T-cell (primary cell): ENCODE results near the gene ABCA13. TPM values are rescaled to one million over a fixed set of nuclear protein-coding genes. Genes with fewer than 3 reads are reported as not detected.

ENCODE experiments used
- ATAC-seq, 4 experiments: fragments of 200-7000 bp in 3 of 4; fragments of 150-1000 bp in 1 of 4; cut with Tn5 transposase; replicated peaks in 1 of 4; 1 replicate in 3 of 4; 2 replicates in 1 of 4; pipeline ENCODE4 v1.10.0; 2021; ENCODE audit warnings: moderate library complexity in 3 of 4, mild to moderate bottlenecking in 2 of 4, moderate number of reproducible peaks in 1 of 4
- CTCF ChIA-PET, 2 donors: fragments of 300-600 bp; sonication (Branson Sonifier 250); formaldehyde crosslinking; loops; one replicate each; lab custom pipeline; 2022; ENCODE audit warnings: antibody characterized with exemption in 2 of 2; lab: Charles Lee
- POLR2A ChIA-PET, 2 donors: fragments of 300-600 bp; sonication (Branson Sonifier 250); formaldehyde crosslinking; loops; one replicate each; lab custom pipeline; 2022; ENCODE audit warnings: antibody characterized with exemption in 2 of 2; lab: Charles Lee
- DNase-seq, 35 experiments: peaks; one replicate each; pipeline versions ENCODE4 v3.0.0 to v3.0.0-alpha.2; 2013 to 2023
- H3K27ac ChIP-seq: one replicate; pipeline ENCODE4 v1.5.1; 2013; ENCODE audit warnings: low read length
- H3K27me3 ChIP-seq, 2 experiments: replicated peaks in 1 of 2; 1 replicate in 1 of 2; 2 replicates in 1 of 2; pipeline versions ENCODE4 v1.6.1 to v1.7.0; 2013; ENCODE audit warnings: low read length in 1 of 2, mixed read lengths in 1 of 2; ENCODE audit not compliant: control insufficient read depth in 2 of 2, insufficient read depth in 2 of 2; ENCODE audit errors: extremely low read depth in 1 of 2
- H3K36me3 ChIP-seq, 2 donors: 1 replicate in 1 of 2; 2 replicates in 1 of 2; pipeline versions ENCODE4 v1.6.1 to v1.7.0; 2013; ENCODE audit warnings: low read length in 1 of 2; ENCODE audit not compliant: control insufficient read depth in 2 of 2, insufficient read depth in 1 of 2; ENCODE audit errors: extremely low read depth in 1 of 2
- H3K4me1 ChIP-seq, 2 experiments: 1 replicate in 1 of 2; 2 replicates in 1 of 2; pipeline versions ENCODE4 v1.6.1 to v1.7.0; 2013; ENCODE audit warnings: low read length in 2 of 2, mixed read lengths in 1 of 2; ENCODE audit not compliant: insufficient read depth in 2 of 2, control insufficient read depth in 1 of 2; ENCODE audit errors: extremely low read depth in 1 of 2
- H3K4me3 ChIP-seq, 2 donors: 1 replicate in 1 of 2; 2 replicates in 1 of 2; pipeline versions ENCODE4 v1.5.1 to v1.7.0; 2013; ENCODE audit warnings: mild to moderate bottlenecking in 2 of 2, low read length in 1 of 2, moderate library complexity in 1 of 2; ENCODE audit not compliant: control insufficient read depth in 1 of 2; ENCODE audit errors: extremely low read depth in 1 of 2
- H3K9me3 ChIP-seq: 2 replicates; pipeline ENCODE4 v1.7.0; 2013
- H3K27ac Mint-ChIP-seq, 2 donors: one replicate each; pipeline ENCODE4 v1.8.0; 2020 to 2021; ENCODE audit warnings: mild to moderate bottlenecking in 2 of 2, mixed read lengths in 2 of 2
- H3K27me3 Mint-ChIP-seq, 2 donors: one replicate each; pipeline ENCODE4 v1.8.0; 2021 to 2022; ENCODE audit warnings: mixed read lengths in 2 of 2
- H3K36me3 Mint-ChIP-seq: one replicate; pipeline ENCODE4 v1.8.0; 2021; ENCODE audit warnings: mixed read lengths
- H3K4me1 Mint-ChIP-seq, 3 donors: one replicate each; pipeline ENCODE4 v1.8.0; 2020 to 2022; ENCODE audit warnings: mixed read lengths in 3 of 3, mild to moderate bottlenecking in 1 of 3
- H3K4me3 Mint-ChIP-seq, 3 donors: one replicate each; pipeline ENCODE4 v1.8.0; 2020 to 2022; ENCODE audit warnings: mild to moderate bottlenecking in 3 of 3, mixed read lengths in 3 of 3, moderate library complexity in 3 of 3
- H3K9me3 Mint-ChIP-seq, 3 donors: one replicate each; pipeline ENCODE4 v1.8.0; 2020 to 2022; ENCODE audit warnings: mixed read lengths in 3 of 3
- WGBS: methylation state at CpG from one replicate; pipeline ENCODE4 v1.1.5; 2013; ENCODE audit warnings: missing lambda C conversion rate; ENCODE audit not compliant: insufficient coverage; 5-methylcytosine and 5-hydroxymethylcytosine counted together
- total RNA-seq, 35 experiments: library from RNA in 6 of 35; stranded (reverse) in 6 of 35; fragments of 120-200 nt in 1 of 35; gene quantifications; one replicate each; pipeline versions ENCODE4 v1.2.1 to v1.2.4 and lab custom pipeline; 2013 to 2026

Gene ABCA13
- total RNA-seq, 5 donors from 2014 or later (not counting 1 experiment from before 2014, with no cell fraction given), result 0.22 TPM; not detected in 4

GRCh38 chr7:48414011-48414732, 242.9 kb downstream of the ABCA13 start:
- POLR2A ChIA-PET, result no interaction called here
- CTCF ChIA-PET, result interaction anchor here in 1 of 2 donors (0.5 kb wide), 1 partner anchor 16 kb away, joined by 4 read pairs; no protein-coding TSS in a partner anchor
- DNase-seq, result no peak
- no peak overlapping the region for H3K4me3 Mint-ChIP-seq
- H3K27me3 ChIP-seq, result no peaks in the 10 kb centered on the region
- no peaks in the 10 kb centered on the region for H3K4me1 ChIP-seq
- H3K27me3 Mint-ChIP-seq, result no peaks in the 10 kb centered on the region
- no peak for ATAC-seq
- no peaks in the 10 kb centered on the region for H3K9me3 Mint-ChIP-seq
- H3K27ac ChIP-seq, result no peak overlapping the region
- 92% methylated on average over 8 of the region's 10 CpGs for WGBS
- no peak overlapping the region for H3K4me3 ChIP-seq
- no peaks in the 10 kb centered on the region for H3K9me3 ChIP-seq
- no peaks in the 10 kb centered on the region for H3K36me3 Mint-ChIP-seq
- no peaks in the 10 kb centered on the region for H3K36me3 ChIP-seq
- H3K4me1 Mint-ChIP-seq, result no peaks in the 10 kb centered on the region
- H3K27ac Mint-ChIP-seq, result no peak overlapping the region

DNA sequence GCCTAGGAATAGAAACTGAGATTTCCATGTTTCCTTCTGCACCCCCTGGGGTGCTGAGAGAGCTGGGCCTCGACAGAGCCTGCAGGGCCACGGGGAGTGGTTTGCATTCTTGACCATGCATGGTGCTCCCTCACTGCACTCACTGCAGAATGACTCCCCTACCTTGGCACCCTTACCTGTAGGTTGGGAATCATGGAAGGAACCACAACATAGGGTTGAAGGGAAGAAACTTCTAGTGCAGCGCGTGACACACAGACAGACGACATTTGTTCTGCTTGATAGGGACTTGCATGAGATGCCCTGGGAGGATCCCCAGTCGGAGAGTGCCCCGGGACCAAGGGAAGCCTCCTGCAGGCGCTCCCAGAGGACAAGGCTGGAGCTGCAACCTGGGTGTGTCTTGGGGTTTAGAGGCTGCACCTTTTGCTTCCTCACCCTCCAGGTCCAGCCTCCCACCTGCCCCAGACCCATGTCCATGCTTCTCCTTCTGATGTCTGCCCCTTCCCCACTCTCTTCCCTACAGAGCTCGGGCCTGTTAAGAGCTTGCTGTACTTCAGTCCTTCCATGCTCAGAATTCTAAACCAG, 245.2 kb downstream of the ABCA13 start:
- no peaks in the 10 kb centered on the region for H3K4me1 Mint-ChIP-seq
- no peak overlapping the region for H3K27ac ChIP-seq
- H3K36me3 Mint-ChIP-seq, result no peaks in the 10 kb centered on the region
- H3K36me3 ChIP-seq, result no peaks in the 10 kb centered on the region
- no peak overlapping the region for H3K4me3 Mint-ChIP-seq
- ChIA-PET CTCF (no interaction called here), POLR2A (no interaction called here)
- H3K9me3 ChIP-seq, result no peaks in the 10 kb centered on the region
- no peak overlapping the region for H3K4me3 ChIP-seq
- peaks cover 0 to under 1% of the 10 kb centered on the region in 2 experiments for H3K27me3 ChIP-seq
- H3K27me3 Mint-ChIP-seq, result no peaks in the 10 kb centered on the region
- ATAC-seq (no peak), DNase-seq (no peak)
- WGBS, result 92% methylated on average over 4 of the region's 9 CpGs
- no peak overlapping the region for H3K27ac Mint-ChIP-seq
- H3K9me3 Mint-ChIP-seq, result no peaks in the 10 kb centered on the region
- no peaks in the 10 kb centered on the region for H3K4me1 ChIP-seq

- no peak overlapping the region for H3K27ac Mint-ChIP-seq
- Histone ChIP-seq H3K4me3 (no peak overlapping the region), H3K36me3 (no peaks in the 10 kb centered on the region), H3K27ac (no peak overlapping the region), H3K4me1 (no peaks in the 10 kb centered on the region), H3K9me3 (no peaks in the 10 kb centered on the region), H3K27me3 (peaks cover 0 to 4% of the 10 kb centered on the region in 2 experiments)
- no peak for DNase-seq
- no peak for ATAC-seq
- no peaks in the 10 kb centered on the region for H3K9me3 Mint-ChIP-seq
- no peaks in the 10 kb centered on the region for H3K27me3 Mint-ChIP-seq
- ChIA-PET POLR2A (no interaction called here), CTCF (no interaction called here)
- no peak overlapping the region for H3K4me3 Mint-ChIP-seq
- WGBS, result no CpG with 5 or more reads among the region's 2 CpGs
- H3K4me1 Mint-ChIP-seq, result no peaks in the 10 kb centered on the region
- no peaks in the 10 kb centered on the region for H3K36me3 Mint-ChIP-seq
Measured at GRCh38 chr7:48419401-48419800, 248.1 kb downstream of the ABCA13 start.

- ATAC-seq (no peak), DNase-seq (no peak)
- POLR2A ChIA-PET, result interaction anchor here in 1 of 2 donors (0.6 kb wide), 1 partner anchor 11 kb away, joined by 3 read pairs; no protein-coding TSS in a partner anchor
- H3K27ac Mint-ChIP-seq, result no peak overlapping the region
- no peaks in the 10 kb centered on the region for H3K4me1 Mint-ChIP-seq
- Histone ChIP-seq H3K4me3 (no peak overlapping the region), H3K4me1 (no peaks in the 10 kb centered on the region), H3K36me3 (no peaks in the 10 kb centered on the region), H3K27me3 (peaks cover 0 to 4% of the 10 kb centered on the region in 2 experiments), H3K27ac (no peak overlapping the region), H3K9me3 (no peaks in the 10 kb centered on the region)
- CTCF ChIA-PET, result interaction anchor here in 1 of 2 donors (0.7 kb wide), 1 partner anchor 781 kb away, joined by 3 read pairs; no protein-coding TSS in a partner anchor
- no peaks in the 10 kb centered on the region for H3K9me3 Mint-ChIP-seq
- 100% methylated on average over 1 of the region's 1 CpG for WGBS
- no peaks in the 10 kb centered on the region for H3K36me3 Mint-ChIP-seq
- no peak overlapping the region for H3K4me3 Mint-ChIP-seq
- H3K27me3 Mint-ChIP-seq, result no peaks in the 10 kb centered on the region
Measured at GRCh38 chr7:48420206-48420605, 248.9 kb downstream of the ABCA13 start.

DNA sequence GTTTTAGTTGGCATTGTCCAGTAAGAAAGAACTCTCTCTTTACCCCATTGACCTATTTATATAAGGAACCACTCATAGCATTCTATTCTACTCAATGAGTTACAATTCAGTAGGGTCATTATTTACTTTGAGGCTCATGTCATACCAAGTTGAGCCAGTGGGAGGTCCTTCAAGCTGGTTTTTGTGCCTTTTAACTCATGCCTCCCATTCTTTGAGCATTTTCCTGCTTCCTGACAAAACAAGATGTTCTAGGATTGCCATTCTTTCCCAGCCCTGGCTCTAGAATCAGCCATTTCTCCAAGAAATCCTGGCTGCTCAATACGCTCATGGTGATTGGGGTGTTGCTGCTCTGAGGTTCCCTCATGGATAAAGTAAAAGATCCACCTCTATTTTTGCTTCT, 250.1 kb downstream of the ABCA13 start:
- ChIA-PET POLR2A (no interaction called here), CTCF (no interaction called here)
- Mint-ChIP-seq H3K27me3 (no peaks in the 10 kb centered on the region), H3K36me3 (no peaks in the 10 kb centered on the region), H3K27ac (no peak overlapping the region), H3K9me3 (no peaks in the 10 kb centered on the region), H3K4me3 (no peak overlapping the region), H3K4me1 (no peaks in the 10 kb centered on the region)
- H3K9me3 ChIP-seq, result no peaks in the 10 kb centered on the region
- WGBS, result no CpG with 5 or more reads among the region's 1 CpG
- DNase-seq (no peak), ATAC-seq (no peak)
- H3K36me3 ChIP-seq, result no peaks in the 10 kb centered on the region
- H3K27me3 ChIP-seq, result peaks cover 0 to 4% of the 10 kb centered on the region in 2 experiments
- no peak overlapping the region for H3K4me3 ChIP-seq
- no peaks in the 10 kb centered on the region for H3K4me1 ChIP-seq
- H3K27ac ChIP-seq, result no peak overlapping the region

GRCh38 chr7:48424731-48425130, 253.5 kb downstream of the ABCA13 start:
- DNase-seq (no peak), ATAC-seq (no peak)
- WGBS, result 85% methylated on average over 2 of the region's 3 CpGs
- Mint-ChIP-seq H3K9me3 (no peaks in the 10 kb centered on the region), H3K4me1 (no peaks in the 10 kb centered on the region), H3K36me3 (no peaks in the 10 kb centered on the region), H3K4me3 (no peak overlapping the region), H3K27me3 (no peaks in the 10 kb centered on the region), H3K27ac (no peak overlapping the region)
- Histone ChIP-seq H3K36me3 (no peaks in the 10 kb centered on the region), H3K27ac (no peak overlapping the region), H3K4me1 (no peaks in the 10 kb centered on the region), H3K27me3 (peaks cover 0 to 4% of the 10 kb centered on the region in 2 experiments), H3K4me3 (no peak overlapping the region), H3K9me3 (no peaks in the 10 kb centered on the region)
- CTCF ChIA-PET, result no interaction called here
- POLR2A ChIA-PET, result no interaction called here
